Vagina (tissue), 2 donors: ENCODE results near the gene MAP7.

ENCODE experiments used
- POLR2A ChIP-seq, 2 donors: fragments of 450-650 bp; IDR thresholded peaks; one replicate each; pipeline ENCODE4 v1.6.1; 2017; ENCODE audit warnings: antibody characterized with exemption in 2 of 2, mild to moderate bottlenecking in 2 of 2, moderate library complexity in 2 of 2
- TF ChIP-seq, protein P1 (sequence below), 3 experiments: fragments of 450-650 bp in 2 of 3; fragments of 200-600 bp in 1 of 3; sonication (generic) in 1 of 3; IDR thresholded peaks; one replicate each; pipeline ENCODE4 v1.5.1; 2017 to 2019; ENCODE audit warnings: antibody characterized with exemption in 3 of 3, mild to moderate bottlenecking in 2 of 3, moderate library complexity in 2 of 3

DNA sequence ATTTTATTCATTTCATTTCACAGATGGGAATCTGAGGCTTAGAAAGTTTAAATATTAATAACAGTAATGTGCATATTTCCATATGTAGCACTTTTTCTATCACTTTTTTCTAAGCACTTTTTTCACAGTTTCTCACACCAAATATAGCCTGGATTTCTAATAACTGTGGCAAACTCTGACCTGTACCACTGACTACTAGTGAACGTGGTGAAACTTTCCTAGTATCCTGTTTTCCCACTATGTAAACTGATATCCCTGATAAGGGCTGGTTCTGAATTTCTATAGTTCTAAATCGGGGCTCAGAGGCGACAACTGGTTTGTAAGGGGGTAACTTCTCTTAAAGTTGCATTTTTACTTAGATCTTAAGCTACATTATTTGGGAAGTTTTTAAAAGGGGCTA, 32.6 kb downstream of the MAP7 start:
- TF ChIP-seq, protein P1, sequence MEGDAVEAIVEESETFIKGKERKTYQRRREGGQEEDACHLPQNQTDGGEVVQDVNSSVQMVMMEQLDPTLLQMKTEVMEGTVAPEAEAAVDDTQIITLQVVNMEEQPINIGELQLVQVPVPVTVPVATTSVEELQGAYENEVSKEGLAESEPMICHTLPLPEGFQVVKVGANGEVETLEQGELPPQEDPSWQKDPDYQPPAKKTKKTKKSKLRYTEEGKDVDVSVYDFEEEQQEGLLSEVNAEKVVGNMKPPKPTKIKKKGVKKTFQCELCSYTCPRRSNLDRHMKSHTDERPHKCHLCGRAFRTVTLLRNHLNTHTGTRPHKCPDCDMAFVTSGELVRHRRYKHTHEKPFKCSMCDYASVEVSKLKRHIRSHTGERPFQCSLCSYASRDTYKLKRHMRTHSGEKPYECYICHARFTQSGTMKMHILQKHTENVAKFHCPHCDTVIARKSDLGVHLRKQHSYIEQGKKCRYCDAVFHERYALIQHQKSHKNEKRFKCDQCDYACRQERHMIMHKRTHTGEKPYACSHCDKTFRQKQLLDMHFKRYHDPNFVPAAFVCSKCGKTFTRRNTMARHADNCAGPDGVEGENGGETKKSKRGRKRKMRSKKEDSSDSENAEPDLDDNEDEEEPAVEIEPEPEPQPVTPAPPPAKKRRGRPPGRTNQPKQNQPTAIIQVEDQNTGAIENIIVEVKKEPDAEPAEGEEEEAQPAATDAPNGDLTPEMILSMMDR (IDR thresholded peaks at IDR 0.05) = no peak
- TF ChIP-seq POLR2A (IDR thresholded peaks at IDR 0.05) = no peak
